WTC11 (cell line): ENCODE measurements around the gene CDC20. TPM values are rescaled to one million over a fixed set of nuclear protein-coding genes. Genes with fewer than 3 reads are reported as not detected.
A peak's percentile ranks its signal among the peaks of the same experiment; 100 is the strongest.

Experiments
- ATAC-seq: fragments of 200-7000 bp; cut with Tn5 transposase; 2 replicates; pipeline ENCODE4 v1.10.0; 2021; ENCODE audit warnings: mild to moderate bottlenecking, moderate library complexity
- CTCF ChIA-PET: fragments of 300-600 bp; sonication (Branson Sonifier 250); formaldehyde crosslinking; loops from one replicate; lab custom pipeline; 2021; ENCODE audit warnings: antibody characterized with exemption; lab: Charles Lee
- POLR2A ChIA-PET: fragments of 350-600 bp; sonication (Branson Sonifier 250); formaldehyde crosslinking; loops from one replicate; lab custom pipeline; 2021; ENCODE audit warnings: antibody characterized with exemption; lab: Charles Lee
- DNase-seq: peaks from one replicate; pipeline ENCODE4 v3.0.0; 2021; ENCODE audit warnings: low spot score
- H3K27ac Mint-ChIP-seq: 2 replicates; pipeline ENCODE4 v1.8.0; 2021; ENCODE audit warnings: mixed read lengths
- H3K27me3 Mint-ChIP-seq: 2 replicates; pipeline ENCODE4 v1.8.0; 2021; ENCODE audit warnings: low read depth, mild to moderate bottlenecking, moderate library complexity, mixed read lengths
- H3K36me3 Mint-ChIP-seq: 2 replicates; pipeline ENCODE4 v1.8.0; 2021; ENCODE audit warnings: mixed read lengths
- H3K4me1 Mint-ChIP-seq: 2 replicates; pipeline ENCODE4 v1.8.0; 2022; ENCODE audit warnings: mixed read lengths
- H3K4me3 Mint-ChIP-seq: 2 replicates; pipeline ENCODE4 v1.8.0; 2021; ENCODE audit warnings: mild to moderate bottlenecking, moderate library complexity, mixed read lengths
- H3K9me3 Mint-ChIP-seq: 2 replicates; pipeline ENCODE4 v1.8.0; 2021; ENCODE audit warnings: mixed read lengths
- AFF4 ChIP-seq: sonication (generic); formaldehyde crosslinking; IDR thresholded peaks from 2 replicates; pipeline ENCODE4 v1.8.1; 2023; ENCODE audit warnings: mild to moderate bottlenecking, missing genetic modification reagents, borderline replicate concordance
- ATF6 ChIP-seq: sonication (generic); formaldehyde crosslinking; IDR thresholded peaks from 2 replicates; pipeline ENCODE4 v1.8.1; 2023; ENCODE audit warnings: mild to moderate bottlenecking, missing genetic modification reagents
- CBFB ChIP-seq: sonication (generic); formaldehyde crosslinking; IDR thresholded peaks from 2 replicates; pipeline ENCODE4 v1.8.1; 2022; ENCODE audit warnings: mild to moderate bottlenecking, low read depth, missing genetic modification reagents
- E2F1 ChIP-seq: sonication (generic); formaldehyde crosslinking; IDR thresholded peaks from 2 replicates; pipeline ENCODE4 v1.8.0; 2022; ENCODE audit warnings: mild to moderate bottlenecking, missing genetic modification reagents
- EMX1 ChIP-seq: fragments of 250-450 bp; sonication (Bioruptor Pico); IDR thresholded peaks from 2 replicates; pipeline ENCODE4 v1.8.0; 2021; ENCODE audit warnings: mild to moderate bottlenecking
- ETV6 ChIP-seq: sonication (generic); formaldehyde crosslinking; IDR thresholded peaks from 2 replicates; pipeline ENCODE4 v1.8.1; 2022; ENCODE audit warnings: mild to moderate bottlenecking, missing genetic modification reagents
- FOXP1 ChIP-seq: sonication (generic); formaldehyde crosslinking; IDR thresholded peaks from 2 replicates; pipeline ENCODE4 v1.8.0; 2022; ENCODE audit warnings: missing genetic modification reagents, mild to moderate bottlenecking, moderate library complexity, borderline replicate concordance
- GTF2I ChIP-seq: fragments of 250-450 bp; sonication (Bioruptor Pico); conservative IDR thresholded peaks from 2 replicates; pipeline ENCODE4 v1.4.0; 2021; ENCODE audit warnings: mild to moderate bottlenecking
- JAZF1 ChIP-seq: fragments of 250-450 bp; sonication (Bioruptor Pico); IDR thresholded peaks from 2 replicates; pipeline ENCODE4 v1.9.0; 2021; ENCODE audit warnings: moderate library complexity, mild to moderate bottlenecking, inconsistent platforms
- NFATC4 ChIP-seq: fragments of 250-450 bp; sonication (Bioruptor Pico); IDR thresholded peaks from 2 replicates; pipeline ENCODE4 v1.9.0; 2021; ENCODE audit warnings: mild to moderate bottlenecking
- NR1H2 ChIP-seq: sonication (generic); formaldehyde crosslinking; IDR thresholded peaks from 2 replicates; pipeline ENCODE4 v1.9.0; 2021; ENCODE audit warnings: mild to moderate bottlenecking, moderate library complexity, missing genetic modification reagents
- PREB ChIP-seq: sonication (generic); formaldehyde crosslinking; IDR thresholded peaks from 2 replicates; pipeline ENCODE4 v1.8.1; 2022; ENCODE audit warnings: mild to moderate bottlenecking, missing genetic modification reagents, moderate library complexity, borderline replicate concordance
- SP1 ChIP-seq: sonication (generic); formaldehyde crosslinking; conservative IDR thresholded peaks from 2 replicates; pipeline ENCODE4 v1.8.1; 2022; ENCODE audit warnings: missing genetic modification reagents
- ZNF138 ChIP-seq: sonication (generic); formaldehyde crosslinking; conservative IDR thresholded peaks from 2 replicates; pipeline ENCODE4 v1.8.1; 2022; ENCODE audit warnings: mild to moderate bottlenecking, moderate library complexity, missing genetic modification reagents
- total RNA-seq: library from RNA; stranded (reverse); gene quantifications from 3 replicates; pipeline ENCODE4 v1.2.3, GENCODE V29; 2021
- TF ChIP-seq, protein P1 (sequence below): sonication (generic); formaldehyde crosslinking; IDR thresholded peaks from 2 replicates; pipeline ENCODE4 v1.8.1; 2022; ENCODE audit warnings: low read depth, missing genetic modification reagents, borderline replicate concordance
- TF ChIP-seq, protein P2 (sequence below): sonication (generic); formaldehyde crosslinking; IDR thresholded peaks from 2 replicates; pipeline ENCODE4 v1.8.0; 2022; ENCODE audit warnings: mild to moderate bottlenecking, missing genetic modification reagents

The CDC20 gene
- total RNA-seq, 1 experiment from 2014 or later: 280 TPM

GRCh38 chr1:43354471-43354870, 4.3 kb upstream of the CDC20 start:
- Mint-ChIP-seq H3K4me1 (peaks cover 22% of the 10 kb centered on the region), H3K27ac (peak overlapping the region; percentile 2; the same call in 1 of the 2 replicates), H3K36me3 (peaks cover 14% of the 10 kb centered on the region), H3K27me3 (no peaks in the 10 kb centered on the region; the same call in 1 of the 2 replicates), H3K9me3 (no peaks in the 10 kb centered on the region), H3K4me3 (no peak overlapping the region)
- ChIA-PET CTCF (interaction anchor here (1.4 kb wide), 1 partner anchor 69 kb away, joined by 4 read pairs; the partner anchor contains the start of gene C1orf210), POLR2A (no interaction called here)
- no peak for ATAC-seq
- TF ChIP-seq JAZF1 (CRISPR knock-in tag) (no peak), NFATC4 (no peak), ETV6 (CRISPR knock-in tag) (no peak), PREB (CRISPR knock-in tag) (no peak), AFF4 (CRISPR knock-in tag) (no peak), EMX1 (no peak), GTF2I (CRISPR knock-in tag) (no peak), CBFB (CRISPR knock-in tag) (no peak), ATF6 (CRISPR knock-in tag) (no peak), E2F1 (no peak), NR1H2 (no peak), SP1 (CRISPR knock-in tag) (no peak), FOXP1 (CRISPR knock-in tag) (no peak), ZNF138 (CRISPR knock-in tag) (no peak)
- TF ChIP-seq, protein P1, sequence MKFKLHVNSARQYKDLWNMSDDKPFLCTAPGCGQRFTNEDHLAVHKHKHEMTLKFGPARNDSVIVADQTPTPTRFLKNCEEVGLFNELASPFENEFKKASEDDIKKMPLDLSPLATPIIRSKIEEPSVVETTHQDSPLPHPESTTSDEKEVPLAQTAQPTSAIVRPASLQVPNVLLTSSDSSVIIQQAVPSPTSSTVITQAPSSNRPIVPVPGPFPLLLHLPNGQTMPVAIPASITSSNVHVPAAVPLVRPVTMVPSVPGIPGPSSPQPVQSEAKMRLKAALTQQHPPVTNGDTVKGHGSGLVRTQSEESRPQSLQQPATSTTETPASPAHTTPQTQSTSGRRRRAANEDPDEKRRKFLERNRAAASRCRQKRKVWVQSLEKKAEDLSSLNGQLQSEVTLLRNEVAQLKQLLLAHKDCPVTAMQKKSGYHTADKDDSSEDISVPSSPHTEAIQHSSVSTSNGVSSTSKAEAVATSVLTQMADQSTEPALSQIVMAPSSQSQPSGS: no peak
- TF ChIP-seq, protein P2, sequence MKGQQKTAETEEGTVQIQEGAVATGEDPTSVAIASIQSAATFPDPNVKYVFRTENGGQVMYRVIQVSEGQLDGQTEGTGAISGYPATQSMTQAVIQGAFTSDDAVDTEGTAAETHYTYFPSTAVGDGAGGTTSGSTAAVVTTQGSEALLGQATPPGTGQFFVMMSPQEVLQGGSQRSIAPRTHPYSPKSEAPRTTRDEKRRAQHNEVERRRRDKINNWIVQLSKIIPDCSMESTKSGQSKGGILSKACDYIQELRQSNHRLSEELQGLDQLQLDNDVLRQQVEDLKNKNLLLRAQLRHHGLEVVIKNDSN (CRISPR knock-in tag): no peak
- no peak for DNase-seq
